CD4-positive, alpha-beta memory T cell (primary cell): ENCODE results near the gene LRP1B. TPM values are rescaled to one million over a fixed set of nuclear protein-coding genes. Genes with fewer than 3 reads are reported as not detected.

Experiments used
- CTCF ChIA-PET: fragments of 350-600 bp; sonication (Branson Sonifier 250); formaldehyde crosslinking; loops from one replicate; lab custom pipeline; 2021; ENCODE audit warnings: inconsistent platforms; ENCODE audit not compliant: partially characterized antibody; lab: Charles Lee
- POLR2A ChIA-PET: fragments of 350-600 bp; sonication (Branson Sonifier 250); formaldehyde crosslinking; loops from one replicate; lab custom pipeline; 2021; ENCODE audit not compliant: partially characterized antibody; lab: Charles Lee
- DNase-seq, 5 donors: peaks; one replicate each; pipeline versions ENCODE4 v3.0.0 to v3.0.0-alpha.2; 2020 to 2022; ENCODE audit warnings: mixed read lengths in 1 of 5
- H3K27ac ChIP-seq: one replicate; pipeline ENCODE4 v1.7.0; 2013; ENCODE audit warnings: low read depth, low read length
- H3K27me3 ChIP-seq: 2 replicates; pipeline ENCODE4 v1.7.0; 2013; ENCODE audit warnings: mild to moderate bottlenecking, low read length, moderate library complexity; ENCODE audit not compliant: insufficient read depth
- H3K36me3 ChIP-seq: 2 replicates; pipeline ENCODE4 v1.7.0; 2013; ENCODE audit warnings: mild to moderate bottlenecking, low read length, moderate library complexity; ENCODE audit not compliant: insufficient read depth
- H3K4me1 ChIP-seq: 2 replicates; pipeline ENCODE4 v1.7.0; 2013; ENCODE audit warnings: mild to moderate bottlenecking, low read length, moderate library complexity; ENCODE audit not compliant: insufficient read depth
- H3K4me3 ChIP-seq, 2 donors: one replicate each; pipeline ENCODE4 v1.7.0; 2013; ENCODE audit warnings: low read length in 2 of 2, mild to moderate bottlenecking in 1 of 2
- H3K9me3 ChIP-seq, 2 donors: one replicate each; pipeline ENCODE4 v1.7.0; 2013; ENCODE audit warnings: low read length in 2 of 2, control low read depth in 1 of 2; ENCODE audit not compliant: control insufficient read depth in 1 of 2
- H3K27ac Mint-ChIP-seq, 7 donors: one replicate each; pipeline ENCODE4 v1.8.0; 2020 to 2021; ENCODE audit warnings: mixed read lengths in 7 of 7, mild to moderate bottlenecking in 6 of 7, inconsistent platforms in 3 of 7, moderate library complexity in 3 of 7
- H3K27me3 Mint-ChIP-seq, 2 donors: one replicate each; pipeline ENCODE4 v1.8.0; 2020 to 2021; ENCODE audit warnings: mixed read lengths in 2 of 2
- H3K36me3 Mint-ChIP-seq, 2 donors: one replicate each; pipeline ENCODE4 v1.8.0; 2020 to 2021; ENCODE audit warnings: mixed read lengths in 2 of 2, inconsistent platforms in 1 of 2, mild to moderate bottlenecking in 1 of 2
- H3K4me1 Mint-ChIP-seq, 4 donors: one replicate each; pipeline ENCODE4 v1.8.0; 2020 to 2021; ENCODE audit warnings: mixed read lengths in 4 of 4, mild to moderate bottlenecking in 1 of 4
- H3K4me3 Mint-ChIP-seq, 8 donors: one replicate each; pipeline ENCODE4 v1.8.0; 2020 to 2021; ENCODE audit warnings: mixed read lengths in 8 of 8, mild to moderate bottlenecking in 7 of 8, moderate library complexity in 6 of 8, inconsistent platforms in 3 of 8
- H3K9me3 Mint-ChIP-seq, 8 donors: one replicate each; pipeline ENCODE4 v1.8.0; 2020 to 2021; ENCODE audit warnings: mixed read lengths in 8 of 8, mild to moderate bottlenecking in 5 of 8, inconsistent platforms in 3 of 8, moderate library complexity in 1 of 8
- intact Hi-C: fragments of 100-400 bp; cut with micrococcal nuclease; formaldehyde crosslinking; loops from one replicate; pipeline ENCODE4 v1.15.1; 2023
- polyA plus RNA-seq, 2 donors: library from polyadenylated mRNA; unstranded; fragments of 300-500 nt; fragmentation: Illumina TruSeq; gene quantifications; one replicate each; pipeline ENCODE4 v1.2.3, GENCODE V29; 2021
- total RNA-seq, 2 experiments: library from RNA; stranded (reverse); gene quantifications; one replicate each; pipeline ENCODE4 v1.2.3, GENCODE V29; 2021

Gene LRP1B
- total and polyA plus RNA-seq, 4 experiments from 2014 or later, result not detected

- ChIA-PET POLR2A (no interaction called here), CTCF (no interaction called here)
- Histone ChIP-seq H3K4me1 (no peaks in the 10 kb centered on the region), H3K27me3 (no peaks in the 10 kb centered on the region), H3K9me3 (no peaks in the 10 kb centered on the region), H3K4me3 (no peak overlapping the region), H3K36me3 (no peaks in the 10 kb centered on the region), H3K27ac (no peak overlapping the region)
- Mint-ChIP-seq H3K27me3 (no peaks in the 10 kb centered on the region), H3K4me3 (no peak overlapping the region), H3K27ac (no peak overlapping the region), H3K9me3 (peaks cover 3 to 18% (median 7%) of the 10 kb centered on the region in 8 donors), H3K36me3 (no peaks in the 10 kb centered on the region), H3K4me1 (no peaks in the 10 kb centered on the region)
- no peak for DNase-seq
- intact Hi-C loops, result no loop called here
Observed at GRCh38 chr2:141003967-141004657, 1126.7 kb downstream of the LRP1B start.

- Mint-ChIP-seq H3K4me3 (no peak overlapping the region), H3K27ac (no peak overlapping the region), H3K9me3 (peaks cover 3 to 18% (median 7%) of the 10 kb centered on the region in 8 donors), H3K36me3 (no peaks in the 10 kb centered on the region), H3K27me3 (no peaks in the 10 kb centered on the region), H3K4me1 (no peaks in the 10 kb centered on the region)
- Histone ChIP-seq H3K9me3 (no peaks in the 10 kb centered on the region), H3K27me3 (no peaks in the 10 kb centered on the region), H3K4me3 (no peak overlapping the region), H3K36me3 (no peaks in the 10 kb centered on the region), H3K4me1 (no peaks in the 10 kb centered on the region), H3K27ac (no peak overlapping the region)
- DNase-seq, result no peak
- POLR2A ChIA-PET, result no interaction called here
- intact Hi-C loops, result no loop called here
- CTCF ChIA-PET, result no interaction called here
Observed at GRCh38 chr2:141001750-141002149, 1129.1 kb downstream of the LRP1B start.

GRCh38 chr2:140998577-140998976 is 1132.2 kb downstream of the LRP1B start:
- Mint-ChIP-seq H3K36me3 (no peaks in the 10 kb centered on the region), H3K4me1 (no peaks in the 10 kb centered on the region), H3K4me3 (no peak overlapping the region), H3K27me3 (no peaks in the 10 kb centered on the region), H3K27ac (no peak overlapping the region), H3K9me3 (peaks cover 0 to 17% (median 6%) of the 10 kb centered on the region in 8 donors)
- H3K9me3 ChIP-seq, result no peaks in the 10 kb centered on the region
- no peaks in the 10 kb centered on the region for H3K36me3 ChIP-seq
- no peaks in the 10 kb centered on the region for H3K4me1 ChIP-seq
- no peak overlapping the region for H3K27ac ChIP-seq
- ChIA-PET CTCF (no interaction called here), POLR2A (no interaction called here)
- intact Hi-C loops, result no loop called here
- H3K27me3 ChIP-seq, result no peaks in the 10 kb centered on the region
- no peak for DNase-seq
- H3K4me3 ChIP-seq, result no peak overlapping the region

DNA sequence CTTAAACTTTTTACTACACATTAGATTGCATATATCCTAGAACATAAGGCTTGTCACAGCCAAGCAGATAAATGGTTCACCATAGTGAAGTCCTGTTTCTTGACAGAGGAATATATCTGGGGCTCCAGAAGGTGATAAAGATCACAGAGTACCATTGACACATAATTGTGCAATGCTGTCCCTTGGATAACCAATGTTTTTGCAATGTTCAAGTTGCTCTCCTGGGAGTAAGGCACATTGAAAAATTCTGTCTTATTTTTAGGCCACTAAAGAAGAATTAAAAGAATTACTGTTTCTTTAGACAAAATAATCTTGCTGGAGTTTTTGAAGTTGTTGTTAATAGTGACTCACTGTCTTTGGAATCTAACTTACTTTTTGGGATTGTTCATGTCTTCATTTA is 1132.8 kb downstream of the LRP1B start:
- Mint-ChIP-seq H3K36me3 (no peaks in the 10 kb centered on the region), H3K27me3 (no peaks in the 10 kb centered on the region), H3K27ac (no peak overlapping the region), H3K4me3 (no peak overlapping the region), H3K9me3 (peaks cover 0 to 17% (median 6%) of the 10 kb centered on the region in 8 donors), H3K4me1 (no peaks in the 10 kb centered on the region)
- Histone ChIP-seq H3K9me3 (no peaks in the 10 kb centered on the region), H3K4me1 (no peaks in the 10 kb centered on the region), H3K4me3 (no peak overlapping the region), H3K27ac (no peak overlapping the region), H3K27me3 (no peaks in the 10 kb centered on the region), H3K36me3 (no peaks in the 10 kb centered on the region)
- intact Hi-C loops, result no loop called here
- no peak for DNase-seq
- POLR2A ChIA-PET, result no interaction called here
- CTCF ChIA-PET, result no interaction called here

- DNase-seq, result no peak
- Mint-ChIP-seq H3K4me1 (no peaks in the 10 kb centered on the region), H3K9me3 (peaks cover 0 to 16% (median 5%) of the 10 kb centered on the region in 8 donors), H3K27me3 (no peaks in the 10 kb centered on the region), H3K36me3 (no peaks in the 10 kb centered on the region), H3K4me3 (no peak overlapping the region), H3K27ac (no peak overlapping the region)
- intact Hi-C loops, result no loop called here
- Histone ChIP-seq H3K4me3 (no peak overlapping the region), H3K36me3 (no peaks in the 10 kb centered on the region), H3K9me3 (no peaks in the 10 kb centered on the region), H3K4me1 (no peaks in the 10 kb centered on the region), H3K27ac (no peak overlapping the region), H3K27me3 (no peaks in the 10 kb centered on the region)
- ChIA-PET CTCF (no interaction called here), POLR2A (no interaction called here)
Observed at GRCh38 chr2:140994856-140995255, 1136.0 kb downstream of the LRP1B start.

DNA sequence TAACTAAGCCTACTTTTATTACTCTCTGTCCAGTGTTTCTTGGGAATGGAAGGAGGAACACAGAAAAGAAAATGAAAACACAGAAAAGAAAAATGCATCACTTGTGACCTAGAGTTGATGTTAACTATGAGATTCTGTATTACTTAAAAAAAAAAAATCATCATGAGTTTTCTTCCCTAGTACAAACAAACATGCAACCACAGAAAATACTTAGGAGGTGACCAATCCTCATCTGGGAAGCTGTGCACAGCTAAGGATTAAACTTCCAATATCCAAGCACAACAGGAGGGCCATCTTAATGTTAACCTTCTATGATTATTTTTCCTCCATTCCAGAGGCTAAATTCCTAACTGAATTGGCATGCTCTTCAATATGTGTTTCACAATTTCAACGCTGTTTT is 1140.4 kb downstream of the LRP1B start:
- Mint-ChIP-seq H3K36me3 (no peaks in the 10 kb centered on the region), H3K4me1 (no peaks in the 10 kb centered on the region), H3K27me3 (no peaks in the 10 kb centered on the region), H3K9me3 (peaks cover 0 to 22% (median 4%) of the 10 kb centered on the region in 8 donors), H3K4me3 (no peak overlapping the region), H3K27ac (no peak overlapping the region)
- Histone ChIP-seq H3K27me3 (no peaks in the 10 kb centered on the region), H3K27ac (no peak overlapping the region), H3K4me3 (no peak overlapping the region), H3K9me3 (no peaks in the 10 kb centered on the region), H3K36me3 (no peaks in the 10 kb centered on the region), H3K4me1 (no peaks in the 10 kb centered on the region)
- intact Hi-C loops, result no loop called here
- POLR2A ChIA-PET, result no interaction called here
- CTCF ChIA-PET, result no interaction called here
- no peak for DNase-seq

- no peak for DNase-seq
- ChIA-PET CTCF (no interaction called here), POLR2A (no interaction called here)
- Histone ChIP-seq H3K4me1 (no peaks in the 10 kb centered on the region), H3K36me3 (no peaks in the 10 kb centered on the region), H3K27ac (no peak overlapping the region), H3K9me3 (no peaks in the 10 kb centered on the region), H3K27me3 (no peaks in the 10 kb centered on the region), H3K4me3 (no peak overlapping the region)
- intact Hi-C loops, result no loop called here
- Mint-ChIP-seq H3K36me3 (no peaks in the 10 kb centered on the region), H3K27ac (no peak overlapping the region), H3K9me3 (peaks cover 0 to 16% (median 3%) of the 10 kb centered on the region in 8 donors), H3K4me3 (no peak overlapping the region), H3K4me1 (no peaks in the 10 kb centered on the region), H3K27me3 (no peaks in the 10 kb centered on the region)
Observed at GRCh38 chr2:140988597-140988996, 1142.2 kb downstream of the LRP1B start.
